PC-3 (cell line): ENCODE data around the gene CRABP2. TPM values are rescaled to one million over a fixed set of nuclear protein-coding genes. Genes with fewer than 3 reads are reported as not detected.
A peak's percentile ranks its signal among the peaks of the same experiment; 100 is the strongest.

Source experiments
- ATAC-seq: fragments of 200-7000 bp; cut with Tn5 transposase; 2 replicates; pipeline ENCODE4 v1.9.1; 2020; ENCODE audit warnings: mild to moderate bottlenecking, moderate library complexity
- BruUV-seq: library from RNA; stranded (reverse); fragments of 400-500 nt; replicated peaks from 2 replicates; lab custom pipeline; 2021; lab: Mats Ljungman, UMichigan
- CTCF ChIA-PET: fragments of 300-600 bp; sonication (Branson Sonifier 250); formaldehyde crosslinking; loops from one replicate; lab custom pipeline; 2022; ENCODE audit warnings: antibody characterized with exemption; lab: Charles Lee
- POLR2A ChIA-PET: fragments of 300-600 bp; sonication (Branson Sonifier 250); formaldehyde crosslinking; loops from one replicate; lab custom pipeline; 2022; ENCODE audit warnings: antibody characterized with exemption; ENCODE audit not compliant: unreplicated experiment; lab: Charles Lee
- DNase-seq: peaks from one replicate; pipeline ENCODE4 v3.0.0-alpha.2; 2015
- H2AFZ ChIP-seq: fragments of 300-600 bp; sonication (generic); 2 replicates; pipeline ENCODE4 v1.6.0; 2016; ENCODE audit warnings: antibody characterized with exemption, low read length
- H3F3A ChIP-seq: fragments of 300-600 bp; sonication (generic); one replicate; pipeline ENCODE4 v1.6.0; 2017; ENCODE audit warnings: antibody characterized with exemption, low read length, control low read depth, mild to moderate bottlenecking; ENCODE audit not compliant: unreplicated experiment
- H3K27ac ChIP-seq: fragments of 300-600 bp; sonication (generic); 2 replicates; pipeline ENCODE4 v1.5.1; 2016; ENCODE audit warnings: mild to moderate bottlenecking, low read length
- H3K27me3 ChIP-seq: fragments of 300-600 bp; sonication (generic); 2 replicates; pipeline ENCODE4 v1.6.1; 2016; ENCODE audit warnings: low read length, mixed read lengths
- H3K36me3 ChIP-seq: fragments of 300-600 bp; sonication (generic); 2 replicates; pipeline ENCODE4 v1.6.1; 2016; ENCODE audit warnings: low read depth, mixed run types, low read length, mixed read lengths
- H3K4me1 ChIP-seq: fragments of 300-600 bp; sonication (generic); 2 replicates; pipeline ENCODE4 v1.5.1; 2016; ENCODE audit warnings: low read length; ENCODE audit not compliant: insufficient read depth
- H3K4me2 ChIP-seq: fragments of 300-600 bp; sonication (generic); 2 replicates; pipeline ENCODE4 v1.6.0; 2016; ENCODE audit warnings: low read length
- H3K4me3 ChIP-seq: fragments of 300-600 bp; sonication (generic); 2 replicates; pipeline ENCODE4 v1.5.1; 2016; ENCODE audit warnings: mild to moderate bottlenecking, low read length, mixed read lengths
- H3K79me2 ChIP-seq: fragments of 300-600 bp; sonication (generic); 2 replicates; pipeline ENCODE4 v1.6.1; 2017; ENCODE audit warnings: low read length, mixed read lengths
- H3K9ac ChIP-seq: fragments of 300-600 bp; sonication (generic); 2 replicates; pipeline ENCODE4 v1.6.0; 2016; ENCODE audit warnings: mild to moderate bottlenecking, low read length
- H3K9me2 ChIP-seq: fragments of 300-600 bp; sonication (generic); replicated peaks from 2 replicates; pipeline ENCODE4 v1.6.1; 2016; ENCODE audit warnings: mixed run types, low read length, mixed read lengths
- H3K9me3 ChIP-seq: fragments of 300-600 bp; sonication (generic); 2 replicates; pipeline ENCODE4 v1.6.1; 2016; ENCODE audit warnings: low read length, mixed read lengths
- H4K20me1 ChIP-seq: fragments of 300-600 bp; sonication (generic); 2 replicates; pipeline ENCODE4 v1.6.1; 2016; ENCODE audit warnings: low read length, mixed read lengths
- EZH2 ChIP-seq: fragments of 300-600 bp; sonication (generic); IDR thresholded peaks from one replicate; pipeline ENCODE4 v1.6.1; 2017; ENCODE audit warnings: antibody characterized with exemption, mild to moderate bottlenecking, low read length; ENCODE audit not compliant: unreplicated experiment
- EZH2phosphoT487 ChIP-seq: fragments of 300-600 bp; sonication (generic); IDR thresholded peaks from 2 replicates; pipeline ENCODE4 v1.6.1; 2018; ENCODE audit warnings: mild to moderate bottlenecking, antibody characterized with exemption, low read length, borderline replicate concordance
- intact Hi-C: fragments of 100-400 bp; cut with micrococcal nuclease; formaldehyde crosslinking; loops from 2 replicates; pipeline ENCODE4 v1.9.0; 2023
- total RNA-seq: library from RNA; depleted of rRNA; stranded (reverse); fragments of >200 nt; gene quantifications from 2 replicates; pipeline ENCODE4 v1.2.3, GENCODE V29; 2014
- TF ChIP-seq, protein P1 (sequence below): fragments of 300-600 bp; sonication (generic); conservative IDR thresholded peaks from 2 replicates; pipeline ENCODE4 v1.5.1; 2017; ENCODE audit warnings: antibody characterized with exemption, low read depth, mild to moderate bottlenecking, low read length

The CRABP2 gene
- total RNA-seq, 1 experiment from 2014 or later, result 120 TPM

DNA sequence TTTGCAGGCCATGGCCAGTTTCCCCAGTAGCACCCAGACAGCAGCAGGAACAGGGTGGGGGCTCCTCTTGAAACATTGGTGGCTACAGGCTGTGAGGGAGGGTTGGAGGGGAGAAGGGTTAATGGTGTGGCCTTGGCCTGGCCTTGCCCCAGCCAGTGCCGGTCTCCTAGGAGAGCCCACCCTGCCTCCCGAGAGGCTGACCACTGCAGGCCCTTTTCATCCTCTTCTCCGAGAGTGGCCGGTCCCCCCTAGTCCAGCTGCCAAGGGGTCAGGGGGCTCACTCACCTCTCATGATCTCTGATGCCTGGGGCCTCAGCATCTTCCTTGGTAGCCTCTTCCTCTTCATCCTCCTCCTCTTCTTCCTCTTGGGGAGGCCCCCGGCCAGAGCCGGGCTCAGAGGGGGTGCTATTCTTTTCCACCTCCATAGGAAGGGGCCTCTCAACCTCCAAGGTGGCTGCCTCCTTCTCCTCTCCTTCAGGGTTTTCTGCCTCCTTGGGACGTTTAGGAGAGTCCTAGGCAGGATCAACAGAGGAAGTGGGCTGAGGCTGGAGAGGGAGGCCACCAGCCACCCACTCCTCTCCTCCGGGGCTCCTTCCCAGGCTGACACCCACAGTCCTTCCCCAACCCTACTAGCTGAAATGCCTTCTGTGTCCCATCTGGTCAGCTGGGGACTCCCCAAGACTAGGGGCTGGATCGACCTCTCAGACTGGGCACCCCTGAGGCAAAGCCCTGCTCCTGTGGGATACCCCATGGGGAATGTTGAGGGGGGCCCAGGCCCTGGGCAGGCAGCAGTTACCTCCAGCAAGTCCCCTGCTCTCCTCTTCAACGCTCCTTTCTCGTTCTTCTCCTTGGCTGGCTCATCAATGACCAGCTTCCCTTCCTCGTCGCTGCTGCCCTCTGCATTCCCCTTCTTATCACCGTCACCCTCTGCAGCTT is 38.3 kb upstream of the CRABP2 start:
- ChIA-PET POLR2A (no interaction called here), CTCF (no interaction called here)
- TF ChIP-seq, protein P1, sequence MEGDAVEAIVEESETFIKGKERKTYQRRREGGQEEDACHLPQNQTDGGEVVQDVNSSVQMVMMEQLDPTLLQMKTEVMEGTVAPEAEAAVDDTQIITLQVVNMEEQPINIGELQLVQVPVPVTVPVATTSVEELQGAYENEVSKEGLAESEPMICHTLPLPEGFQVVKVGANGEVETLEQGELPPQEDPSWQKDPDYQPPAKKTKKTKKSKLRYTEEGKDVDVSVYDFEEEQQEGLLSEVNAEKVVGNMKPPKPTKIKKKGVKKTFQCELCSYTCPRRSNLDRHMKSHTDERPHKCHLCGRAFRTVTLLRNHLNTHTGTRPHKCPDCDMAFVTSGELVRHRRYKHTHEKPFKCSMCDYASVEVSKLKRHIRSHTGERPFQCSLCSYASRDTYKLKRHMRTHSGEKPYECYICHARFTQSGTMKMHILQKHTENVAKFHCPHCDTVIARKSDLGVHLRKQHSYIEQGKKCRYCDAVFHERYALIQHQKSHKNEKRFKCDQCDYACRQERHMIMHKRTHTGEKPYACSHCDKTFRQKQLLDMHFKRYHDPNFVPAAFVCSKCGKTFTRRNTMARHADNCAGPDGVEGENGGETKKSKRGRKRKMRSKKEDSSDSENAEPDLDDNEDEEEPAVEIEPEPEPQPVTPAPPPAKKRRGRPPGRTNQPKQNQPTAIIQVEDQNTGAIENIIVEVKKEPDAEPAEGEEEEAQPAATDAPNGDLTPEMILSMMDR, result no peak
- no peak for TF ChIP-seq EZH2
- no peak overlapping the region for H3K27ac ChIP-seq
- H2AFZ ChIP-seq, result no peak overlapping the region
- no peaks in the 10 kb centered on the region for H3K9me2 ChIP-seq
- H3K4me1 ChIP-seq, result peaks cover 47% of the 10 kb centered on the region
- intact Hi-C loops, result no loop called here
- H3K9ac ChIP-seq, result no peak overlapping the region
- H3K4me2 ChIP-seq, result no peak overlapping the region
- peaks cover 23% of the 10 kb centered on the region for H3F3A ChIP-seq
- H3K36me3 ChIP-seq, result peaks cover 40% of the 10 kb centered on the region
- TSS peak; percentile 16 for BruUV-seq
- DNase-seq (no peak), ATAC-seq (no peak)
- no peak overlapping the region for H3K4me3 ChIP-seq
- 0 out of 2 replicates have a peak, but pooled peaks cover 5% of the 10 kb centered on the region for H4K20me1 ChIP-seq
- H3K9me3 ChIP-seq, result no peaks in the 10 kb centered on the region
- H3K27me3 ChIP-seq, result no peaks in the 10 kb centered on the region
- H3K79me2 ChIP-seq, result peaks cover 68% of the 10 kb centered on the region

GRCh38 chr1:156742801-156743200 is 37.4 kb upstream of the CRABP2 start:
- Histone ChIP-seq H2AFZ (no peak overlapping the region), H3K79me2 (peaks cover 63% of the 10 kb centered on the region), H3K27me3 (no peaks in the 10 kb centered on the region), H3K9me3 (no peaks in the 10 kb centered on the region), H3F3A (peaks cover 23% of the 10 kb centered on the region), H3K36me3 (peaks cover 46% of the 10 kb centered on the region), H3K4me2 (no peak overlapping the region), H3K27ac (no peak overlapping the region), H3K9me2 (no peaks in the 10 kb centered on the region), H3K4me3 (no peak overlapping the region), H3K9ac (no peak overlapping the region), H4K20me1 (0 out of 2 replicates have a peak, but pooled peaks cover 5% of the 10 kb centered on the region), H3K4me1 (peaks cover 38% of the 10 kb centered on the region)
- DNase-seq (no peak), ATAC-seq (no peak)
- TF ChIP-seq EZH2phosphoT487 (no peak), EZH2 (no peak)
- TF ChIP-seq, protein P1, result no peak
- ChIA-PET CTCF (interaction anchor here (0.6 kb wide), 1 partner anchor 357 kb away, joined by 6 read pairs; no protein-coding TSS in a partner anchor), POLR2A (no interaction called here)
- no TSS peak for BruUV-seq
- intact Hi-C loops, result no loop called here

DNA sequence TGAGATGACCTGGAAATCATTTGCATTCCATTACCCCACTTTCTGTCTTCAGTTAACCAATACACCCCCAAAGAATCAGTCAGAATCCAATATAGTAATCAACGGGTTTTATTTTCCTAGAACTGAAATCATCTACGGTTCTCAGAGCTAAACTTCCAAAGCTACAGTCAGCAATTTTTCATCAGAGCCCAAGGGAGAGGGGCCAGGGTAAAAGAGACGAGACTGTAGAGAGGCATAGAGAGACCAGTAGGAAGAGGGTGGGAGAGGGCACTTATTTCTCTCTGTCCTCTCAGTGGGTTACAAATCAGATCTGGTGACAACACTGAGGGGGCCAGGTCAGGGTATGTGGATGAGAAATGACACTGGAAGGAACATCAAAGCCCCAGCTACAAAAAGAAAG is 36.6 kb upstream of the CRABP2 start:
- Histone ChIP-seq H3K27ac (peak overlapping the region; percentile 48), H4K20me1 (0 out of 2 replicates have a peak, but pooled peaks cover 5% of the 10 kb centered on the region), H3K9me3 (no peaks in the 10 kb centered on the region), H3K79me2 (peaks cover 56% of the 10 kb centered on the region), H3K9me2 (no peaks in the 10 kb centered on the region), H3K9ac (no peak overlapping the region), H3F3A (peaks cover 23% of the 10 kb centered on the region), H2AFZ (no peak overlapping the region), H3K4me3 (no peak overlapping the region), H3K27me3 (no peaks in the 10 kb centered on the region), H3K4me2 (no peak overlapping the region), H3K4me1 (peaks cover 32% of the 10 kb centered on the region), H3K36me3 (peaks cover 46% of the 10 kb centered on the region)
- BruUV-seq, result no TSS peak
- ATAC-seq, result no peak
- ChIA-PET CTCF (no interaction called here), POLR2A (interaction anchor here (0.6 to 0.7 kb wide), 2 partner anchors 16 to 57 kb away, joined by 3 to 5 read pairs; no protein-coding TSS in a partner anchor)
- TF ChIP-seq EZH2phosphoT487, result no peak
- TF ChIP-seq EZH2, result no peak
- TF ChIP-seq, protein P1, result no peak
- no peak for DNase-seq
- intact Hi-C loops, result no loop called here
